Measurements from ENCODE around the gene DISC1.
A peak's percentile ranks its signal among the peaks of the same experiment; 100 is the strongest.
"Not testable (repeated sequence)": the region's sequence is repeated elsewhere in the genome, so short reads cannot be mapped to it uniquely, and the experiment has no call there.

The DISC1 gene

GRCh38 chr1:231613419-231614349 lies 12.9 kb upstream of the DISC1 start:
- intact Hi-C loops (cut with micrococcal nuclease) = loop anchor here (5.0 kb wide), 1 partner anchor 164 kb away; no protein-coding TSS in a partner anchor
- Mint-ChIP-seq H3K36me3 (ENCODE audit: low read depth) (no peaks in the 10 kb centered on the region), H3K4me1 (ENCODE audit: low read depth) (peaks cover 80% of the 10 kb centered on the region), H3K27ac (peak overlapping the region; percentile 76), H3K9me3 (peaks cover 11% of the 10 kb centered on the region), H3K27me3 (no peaks in the 10 kb centered on the region), H3K4me3 (no peak overlapping the region)

- Mint-ChIP-seq H3K4me1 (ENCODE audit: low read depth) (peaks cover 70% of the 10 kb centered on the region), H3K9me3 (peaks cover 11% of the 10 kb centered on the region), H3K27ac (peak overlapping the region; percentile 37), H3K4me3 (no peak overlapping the region), H3K36me3 (ENCODE audit: low read depth) (no peaks in the 10 kb centered on the region), H3K27me3 (no peaks in the 10 kb centered on the region)
- intact Hi-C loops (cut with micrococcal nuclease) = no loop called here
Observed at GRCh38 chr1:231616667-231617066, 9.9 kb upstream of the DISC1 start.

GRCh38 chr1:231618609-231619256 lies 7.9 kb upstream of the DISC1 start:
- Mint-ChIP-seq H3K4me1 (ENCODE audit: low read depth) (peaks cover 59% of the 10 kb centered on the region), H3K36me3 (ENCODE audit: low read depth) (no peaks in the 10 kb centered on the region), H3K9me3 (peaks cover 10% of the 10 kb centered on the region), H3K27me3 (peaks cover 3% of the 10 kb centered on the region), H3K27ac (no peak overlapping the region), H3K4me3 (no peak overlapping the region)
- intact Hi-C loops (cut with micrococcal nuclease) = loop anchor here (1.0 kb wide), 1 partner anchor 9 kb away; no protein-coding TSS in a partner anchor

GRCh38 chr1:231619257-231619634 lies 7.3 kb upstream of the DISC1 start:
- no peak overlapping the region for H3K4me3 Mint-ChIP-seq
- peaks cover 4% of the 10 kb centered on the region for H3K9me3 Mint-ChIP-seq
- H3K27ac Mint-ChIP-seq = no peak overlapping the region
- H3K27me3 Mint-ChIP-seq = peaks cover 3% of the 10 kb centered on the region
- H3K36me3 Mint-ChIP-seq (ENCODE audit: low read depth) = no peaks in the 10 kb centered on the region
- intact Hi-C loops (cut with micrococcal nuclease) = no loop called here
- peaks cover 57% of the 10 kb centered on the region for H3K4me1 Mint-ChIP-seq (ENCODE audit: low read depth)

- H3K9me3 Mint-ChIP-seq; H3K27me3 Mint-ChIP-seq; H3K4me3 Mint-ChIP-seq; H3K36me3 Mint-ChIP-seq (ENCODE audit: low read depth); H3K27ac Mint-ChIP-seq: not testable (repeated sequence)
- intact Hi-C loops (cut with micrococcal nuclease) = loop anchor here (5.0 kb wide), 2 partner anchors 42 to 182 kb away; no protein-coding TSS in a partner anchor
- H3K4me1 Mint-ChIP-seq (ENCODE audit: low read depth) = peaks cover 55% of the 10 kb centered on the region
Observed at GRCh38 chr1:231625042-231625441, 1.5 kb upstream of the DISC1 start.

GRCh38 chr1:231625975-231626534 lies 535 bp upstream of the DISC1 start:
- intact Hi-C loops (cut with micrococcal nuclease) = loop anchor here (2.0 to 5.0 kb wide), 3 partner anchors 15 to 181 kb away; no protein-coding TSS in a partner anchor
- peak overlapping the region; percentile 81 for H3K4me3 Mint-ChIP-seq
- peak overlapping the region; percentile 84 for H3K27ac Mint-ChIP-seq

GRCh38 chr1:231626951-231627614 lies 493 bp downstream of the DISC1 start:
- H3K9me3 Mint-ChIP-seq = no peaks in the 10 kb centered on the region
- intact Hi-C loops (cut with micrococcal nuclease) = loop anchor here (2.0 to 5.0 kb wide), 3 partner anchors 16 to 180 kb away; no protein-coding TSS in a partner anchor
- H3K27me3 Mint-ChIP-seq = peaks cover 3% of the 10 kb centered on the region
- H3K27ac Mint-ChIP-seq = peak overlapping the region; percentile 84
- H3K36me3 Mint-ChIP-seq (ENCODE audit: low read depth) = peaks cover 15% of the 10 kb centered on the region
- peaks cover 54% of the 10 kb centered on the region for H3K4me1 Mint-ChIP-seq (ENCODE audit: low read depth)
- H3K4me3 Mint-ChIP-seq = peak overlapping the region; percentile 81

More at GRCh38 chr1:231625975-231626534, 535 bp upstream of the DISC1 start:
- peaks cover 61% of the 10 kb centered on the region for H3K4me1 Mint-ChIP-seq (ENCODE audit: low read depth)
- H3K9me3 Mint-ChIP-seq = no peaks in the 10 kb centered on the region
- H3K36me3 Mint-ChIP-seq (ENCODE audit: low read depth) = peaks cover 15% of the 10 kb centered on the region
- H3K27me3 Mint-ChIP-seq = peaks cover 3% of the 10 kb centered on the region

GRCh38 chr1:231628207-231628876 lies 1.8 kb downstream of the DISC1 start:
- intact Hi-C loops (cut with micrococcal nuclease) = loop anchor here (5.0 kb wide), 2 partner anchors 39 to 179 kb away; no protein-coding TSS in a partner anchor
- Mint-ChIP-seq H3K27me3 (no peaks in the 10 kb centered on the region), H3K27ac (peak overlapping the region; percentile 32), H3K4me3 (no peak overlapping the region), H3K4me1 (ENCODE audit: low read depth) (peaks cover 50% of the 10 kb centered on the region), H3K9me3 (no peaks in the 10 kb centered on the region), H3K36me3 (ENCODE audit: low read depth) (peaks cover 15% of the 10 kb centered on the region)

GRCh38 chr1:231629132-231629531 lies 2.5 kb downstream of the DISC1 start:
- Mint-ChIP-seq H3K27ac (peak overlapping the region; percentile 32), H3K9me3 (no peaks in the 10 kb centered on the region), H3K36me3 (ENCODE audit: low read depth) (peaks cover 23% of the 10 kb centered on the region), H3K4me3 (no peak overlapping the region), H3K4me1 (ENCODE audit: low read depth) (peaks cover 47% of the 10 kb centered on the region), H3K27me3 (no peaks in the 10 kb centered on the region)
- intact Hi-C loops (cut with micrococcal nuclease) = loop anchor here (5.0 kb wide), 2 partner anchors 38 to 178 kb away; no protein-coding TSS in a partner anchor

- Mint-ChIP-seq H3K4me3 (no peak overlapping the region), H3K27ac (no peak overlapping the region), H3K9me3 (no peaks in the 10 kb centered on the region), H3K36me3 (ENCODE audit: low read depth) (peaks cover 25% of the 10 kb centered on the region), H3K4me1 (ENCODE audit: low read depth) (peaks cover 52% of the 10 kb centered on the region), H3K27me3 (no peaks in the 10 kb centered on the region)
- intact Hi-C loops (cut with micrococcal nuclease) = no loop called here
Observed at GRCh38 chr1:231630558-231631205, 4.1 kb downstream of the DISC1 start.

GRCh38 chr1:231631717-231632116 lies 5.1 kb downstream of the DISC1 start:
- H3K27ac Mint-ChIP-seq = no peak overlapping the region
- intact Hi-C loops (cut with micrococcal nuclease) = no loop called here

GRCh38 chr1:231632119-231632518 lies 5.5 kb downstream of the DISC1 start:
- H3K4me3 Mint-ChIP-seq = no peak overlapping the region
- no peak overlapping the region for H3K27ac Mint-ChIP-seq
- H3K36me3 Mint-ChIP-seq (ENCODE audit: low read depth) = peaks cover 22% of the 10 kb centered on the region
- H3K4me1 Mint-ChIP-seq (ENCODE audit: low read depth) = peaks cover 47% of the 10 kb centered on the region
- intact Hi-C loops (cut with micrococcal nuclease) = no loop called here
- H3K9me3 Mint-ChIP-seq = no peaks in the 10 kb centered on the region
- no peaks in the 10 kb centered on the region for H3K27me3 Mint-ChIP-seq

More at GRCh38 chr1:231631717-231632116, 5.1 kb downstream of the DISC1 start:
- no peak overlapping the region for H3K4me3 Mint-ChIP-seq
- peaks cover 47% of the 10 kb centered on the region for H3K4me1 Mint-ChIP-seq (ENCODE audit: low read depth)
- H3K9me3 Mint-ChIP-seq = no peaks in the 10 kb centered on the region
- H3K27me3 Mint-ChIP-seq = no peaks in the 10 kb centered on the region
- peaks cover 20% of the 10 kb centered on the region for H3K36me3 Mint-ChIP-seq (ENCODE audit: low read depth)
